Esophagus (tissue), 2 donors: ENCODE data around the gene ZNF74. TPM values are rescaled to one million over a fixed set of nuclear protein-coding genes. Genes with fewer than 3 reads are reported as not detected.

ENCODE experiments used
- H3K27ac ChIP-seq, 2 donors: one replicate each; pipeline ENCODE4 v1.5.1; 2013; ENCODE audit warnings: low read depth in 2 of 2, mild to moderate bottlenecking in 2 of 2, inconsistent platforms in 1 of 2, low read length in 1 of 2, moderate library complexity in 1 of 2
- H3K27me3 ChIP-seq, 2 donors: one replicate each; pipeline ENCODE4 v1.6.1; 2013; ENCODE audit warnings: low read length in 2 of 2, control low read depth in 1 of 2, mild to moderate bottlenecking in 1 of 2; ENCODE audit not compliant: insufficient read depth in 2 of 2, control insufficient read depth in 1 of 2
- H3K36me3 ChIP-seq, 2 donors: one replicate each; pipeline ENCODE4 v1.6.1; 2013; ENCODE audit warnings: low read length in 1 of 2; ENCODE audit not compliant: control insufficient read depth in 2 of 2, insufficient read depth in 2 of 2
- H3K4me1 ChIP-seq, 2 donors: one replicate each; pipeline ENCODE4 v1.6.1; 2013; ENCODE audit warnings: low read length in 1 of 2; ENCODE audit not compliant: control insufficient read depth in 2 of 2, insufficient read depth in 2 of 2
- H3K4me3 ChIP-seq, 2 donors: one replicate each; pipeline ENCODE4 v1.5.1; 2013; ENCODE audit warnings: low read length in 2 of 2, mild to moderate bottlenecking in 2 of 2, low read depth in 1 of 2, moderate library complexity in 1 of 2
- H3K9me3 ChIP-seq, 2 donors: one replicate each; pipeline ENCODE4 v1.6.1; 2013; ENCODE audit warnings: mild to moderate bottlenecking in 2 of 2, low read depth in 1 of 2, low read length in 1 of 2, moderate library complexity in 1 of 2; ENCODE audit not compliant: control insufficient read depth in 2 of 2, insufficient read depth in 1 of 2
- WGBS, 2 donors: extraction: QIAGEN DNeasy Blood & Tissue Kit; methylation state at CpG; one replicate each; pipeline ENCODE4 v1.1.7; 2013; 5-methylcytosine and 5-hydroxymethylcytosine counted together
- polyA plus RNA-seq, 2 donors: library from polyadenylated mRNA; stranded (reverse); fragments of 200-250 nt; gene quantifications; one replicate each; pipeline ENCODE4 v1.2.3, GENCODE V29; 2013
- donor health status: healthy with polysubstance abuse.
- donor health status: Bipolar disorder and iron deficiency.

ZNF74 gene
- polyA plus RNA-seq, 2 donors, result 3.8 to 4.0 TPM

GRCh38 chr22:20423008-20423905, 29.3 kb downstream of the ZNF74 start:
- H3K27ac ChIP-seq, result no peak overlapping the region
- no peak overlapping the region for H3K4me3 ChIP-seq
- 50 to 56% methylated on average over 20 of the region's 20 CpGs for WGBS, 2 donors
- no peaks in the 10 kb centered on the region for H3K36me3 ChIP-seq
- H3K4me1 ChIP-seq, result peaks cover 2 to 15% of the 10 kb centered on the region in 2 donors
- no peaks in the 10 kb centered on the region for H3K27me3 ChIP-seq
- peaks cover 0 to 3% of the 10 kb centered on the region in 2 donors for H3K9me3 ChIP-seq

- Histone ChIP-seq H3K4me1 (peaks cover 2 to 15% of the 10 kb centered on the region in 2 donors), H3K27me3 (no peaks in the 10 kb centered on the region), H3K36me3 (no peaks in the 10 kb centered on the region), H3K4me3 (no peak overlapping the region), H3K9me3 (peaks cover 0 to 3% of the 10 kb centered on the region in 2 donors), H3K27ac (no peak overlapping the region)
- WGBS, 2 donors, result 53 to 61% methylated on average over 31 of the region's 31 CpGs
Measured at GRCh38 chr22:20423906-20424551, 30.1 kb downstream of the ZNF74 start.

- Histone ChIP-seq H3K27ac (no peak overlapping the region), H3K4me1 (peaks cover 5 to 16% of the 10 kb centered on the region in 2 donors), H3K9me3 (peaks cover 0 to 3% of the 10 kb centered on the region in 2 donors), H3K36me3 (no peaks in the 10 kb centered on the region), H3K4me3 (no peak overlapping the region), H3K27me3 (no peaks in the 10 kb centered on the region)
- WGBS, 2 donors, result 74% methylated on average over 14 to 15 of the region's 15 CpGs
Measured at GRCh38 chr22:20424568-20424931, 30.6 kb downstream of the ZNF74 start.

GRCh38 chr22:20424932-20425565, 31.1 kb downstream of the ZNF74 start:
- peak overlapping the region; percentile 16 to 44 for H3K4me3 ChIP-seq
- H3K27me3 ChIP-seq, result no peaks in the 10 kb centered on the region
- WGBS, 2 donors, result 39 to 52% methylated on average over 57 to 59 of the region's 59 CpGs
- peaks cover 7 to 21% of the 10 kb centered on the region in 2 donors for H3K4me1 ChIP-seq
- H3K9me3 ChIP-seq, result peaks cover 0 to 3% of the 10 kb centered on the region in 2 donors
- peak overlapping the region in 1 of 2 donors; percentile 6 for H3K27ac ChIP-seq
- H3K36me3 ChIP-seq, result no peaks in the 10 kb centered on the region

- WGBS, 2 donors, result 32 to 34% methylated on average over 73 to 96 of the region's 96 CpGs
- peak overlapping the region in 1 of 2 donors; percentile 6 for H3K27ac ChIP-seq
- H3K36me3 ChIP-seq, result no peaks in the 10 kb centered on the region
- peaks cover 7 to 28% of the 10 kb centered on the region in 2 donors for H3K4me1 ChIP-seq
- peak overlapping the region; percentile 16 to 44 for H3K4me3 ChIP-seq
- peaks cover 0 to 3% of the 10 kb centered on the region in 2 donors for H3K9me3 ChIP-seq
- H3K27me3 ChIP-seq, result no peaks in the 10 kb centered on the region
Measured at GRCh38 chr22:20425566-20426258, 31.8 kb downstream of the ZNF74 start.

- H3K36me3 ChIP-seq, result no peaks in the 10 kb centered on the region
- WGBS, 2 donors, result 41 to 61% methylated on average over 12 of the region's 12 CpGs
- peaks cover 0 to 3% of the 10 kb centered on the region in 2 donors for H3K9me3 ChIP-seq
- peaks cover 0 to under 1% of the 10 kb centered on the region in 2 donors for H3K27me3 ChIP-seq
- H3K4me1 ChIP-seq, result peaks cover 7 to 33% of the 10 kb centered on the region in 2 donors
- peak overlapping the region in 1 of 2 donors; percentile 44 for H3K4me3 ChIP-seq
- H3K27ac ChIP-seq, result no peak overlapping the region
Measured at GRCh38 chr22:20426259-20426615, 32.3 kb downstream of the ZNF74 start.

GRCh38 chr22:20427104-20427944, 33.4 kb downstream of the ZNF74 start:
- Histone ChIP-seq H3K9me3 (peaks cover 0 to 3% of the 10 kb centered on the region in 2 donors), H3K4me3 (no peak overlapping the region), H3K4me1 (peaks cover 7 to 38% of the 10 kb centered on the region in 2 donors), H3K27me3 (peaks cover 0 to 9% of the 10 kb centered on the region in 2 donors), H3K27ac (no peak overlapping the region), H3K36me3 (no peaks in the 10 kb centered on the region)
- WGBS, 2 donors, result 94% methylated on average over 8 of the region's 8 CpGs

- H3K4me3 ChIP-seq, result no peak overlapping the region
- WGBS, 2 donors, result 91 to 95% methylated on average over 4 of the region's 4 CpGs
- H3K27ac ChIP-seq, result no peak overlapping the region
- H3K27me3 ChIP-seq, result peaks cover 0 to 9% of the 10 kb centered on the region in 2 donors
- H3K4me1 ChIP-seq, result peaks cover 5 to 39% of the 10 kb centered on the region in 2 donors
- no peaks in the 10 kb centered on the region for H3K36me3 ChIP-seq
- peaks cover 0 to 3% of the 10 kb centered on the region in 2 donors for H3K9me3 ChIP-seq
Measured at GRCh38 chr22:20427945-20428417, 34.0 kb downstream of the ZNF74 start.
